ENCODE measurements around the gene RBMS3.

The RBMS3 gene

GRCh38 chr3:29532473-29532872 lies 251.6 kb downstream of the RBMS3 start:
- no peak for DNase-seq

DNA sequence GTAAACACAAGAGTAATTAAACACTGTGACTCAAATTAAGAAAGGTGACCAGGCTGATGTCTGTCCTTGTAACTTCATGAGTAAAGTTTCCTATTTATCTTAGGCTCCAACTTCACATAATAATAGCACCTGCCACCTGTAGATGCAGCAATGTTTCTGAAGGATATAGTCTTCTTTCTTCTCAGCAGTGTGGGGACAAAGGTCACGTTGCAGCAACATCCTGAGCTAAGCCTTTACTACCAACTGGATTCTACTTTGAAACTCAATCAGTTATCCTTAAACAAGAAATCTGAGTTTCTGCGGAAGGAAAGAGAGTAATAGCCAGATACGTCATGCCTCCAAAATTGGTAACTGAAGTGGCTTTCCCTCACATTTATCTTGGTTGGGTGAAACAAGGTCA lies 253.1 kb downstream of the RBMS3 start:
- no peak for DNase-seq

GRCh38 chr3:29536016-29536758 lies 255.3 kb downstream of the RBMS3 start:
- no peak for DNase-seq

- DNase-seq = no peak
These were observed 257.2 kb downstream of the RBMS3 start for GRCh38 chr3:29537889-29538609.

DNA sequence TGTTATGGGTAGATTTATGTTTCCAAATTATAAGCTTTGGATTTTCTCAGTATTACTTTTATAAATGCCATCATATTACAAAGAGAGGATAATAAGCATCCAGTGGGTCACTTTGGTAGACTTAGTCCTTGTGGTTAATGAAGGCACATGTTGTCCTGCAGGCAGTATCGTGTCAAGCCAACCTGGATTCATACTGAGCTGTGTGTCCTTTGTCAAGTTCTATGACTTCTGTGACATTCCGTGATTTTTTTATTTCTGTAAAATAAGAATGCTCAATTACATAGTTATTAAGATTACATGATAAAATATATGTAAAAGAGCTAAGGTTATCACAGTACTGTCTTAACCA lies 257.7 kb downstream of the RBMS3 start:
- DNase-seq = no peak

GRCh38 chr3:29540544-29540943 lies 259.7 kb downstream of the RBMS3 start:
- DNase-seq = no peak

GRCh38 chr3:29544701-29545363 lies 264.0 kb downstream of the RBMS3 start:
- DNase-seq = no peak

- no peak for DNase-seq
These were observed 264.7 kb downstream of the RBMS3 start for GRCh38 chr3:29545615-29546014.

DNA sequence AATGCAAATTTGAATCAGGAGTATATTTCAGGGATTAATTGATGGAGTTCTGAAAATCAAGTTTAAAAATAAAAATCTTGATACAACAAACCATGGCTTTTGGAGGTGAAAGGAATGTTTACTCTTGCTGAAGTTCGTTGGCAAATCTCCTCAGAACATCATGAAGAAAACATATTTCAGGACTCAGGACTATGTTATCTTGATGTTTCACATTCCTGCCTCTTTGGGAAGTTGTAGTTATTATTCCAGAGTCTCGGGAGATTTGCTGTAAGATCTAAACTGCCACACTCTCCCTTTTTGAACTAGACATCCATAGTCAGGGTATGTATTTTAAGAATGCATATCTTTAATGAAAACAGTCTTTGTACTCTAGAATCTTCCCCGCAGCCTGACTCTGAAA lies 271.2 kb downstream of the RBMS3 start:
- DNase-seq = no peak

GRCh38 chr3:29554566-29554965 lies 273.7 kb downstream of the RBMS3 start:
- no peak for DNase-seq

GRCh38 chr3:29555590-29555989 lies 274.7 kb downstream of the RBMS3 start:
- no peak for DNase-seq

GRCh38 chr3:29557186-29557585 lies 276.3 kb downstream of the RBMS3 start:
- DNase-seq = no peak

DNA sequence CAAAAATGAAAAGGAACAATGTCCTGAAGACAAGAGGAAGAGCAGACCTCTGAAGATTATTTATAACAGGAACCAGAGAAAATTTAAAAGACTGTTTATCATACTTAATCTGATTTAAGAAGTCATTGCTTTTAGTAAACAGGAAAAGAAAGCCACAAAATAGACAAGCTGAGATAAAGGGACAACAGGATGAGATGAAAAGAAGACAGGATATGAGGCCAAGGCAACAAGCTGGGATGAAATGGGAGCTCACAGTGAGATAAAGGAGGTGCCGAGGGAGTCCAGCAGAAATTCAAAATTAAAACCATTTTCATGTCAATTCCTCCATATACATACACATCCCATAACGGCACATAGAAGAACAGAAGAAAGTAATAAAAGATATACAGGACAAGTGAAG lies 277.0 kb downstream of the RBMS3 start:
- DNase-seq = no peak

GRCh38 chr3:29559741-29560465 lies 279.0 kb downstream of the RBMS3 start:
- no peak for DNase-seq

DNA sequence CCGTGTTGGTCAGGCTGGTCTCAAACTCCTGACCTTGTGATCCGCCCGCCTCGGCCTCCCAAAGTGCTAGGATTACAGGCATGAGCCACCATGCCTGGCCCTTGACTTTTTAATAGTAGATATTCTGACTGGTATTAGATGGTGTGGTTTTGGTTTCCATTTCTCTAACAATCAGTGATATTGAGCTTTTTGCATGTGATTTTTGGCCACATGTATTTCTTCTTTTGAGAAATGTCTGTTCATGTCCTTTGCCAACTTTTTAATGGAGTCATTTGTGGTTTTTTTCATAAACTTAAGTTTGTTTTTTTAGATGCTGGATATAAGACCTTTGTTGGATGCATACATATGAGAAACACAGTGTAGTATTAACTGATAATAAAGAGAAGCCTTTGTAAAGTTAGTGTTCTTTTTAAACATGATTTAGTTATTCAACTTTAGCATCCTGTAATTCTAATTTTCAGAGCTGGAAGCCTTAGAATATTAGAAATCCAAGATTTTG lies 280.8 kb downstream of the RBMS3 start:
- no peak for DNase-seq

DNA sequence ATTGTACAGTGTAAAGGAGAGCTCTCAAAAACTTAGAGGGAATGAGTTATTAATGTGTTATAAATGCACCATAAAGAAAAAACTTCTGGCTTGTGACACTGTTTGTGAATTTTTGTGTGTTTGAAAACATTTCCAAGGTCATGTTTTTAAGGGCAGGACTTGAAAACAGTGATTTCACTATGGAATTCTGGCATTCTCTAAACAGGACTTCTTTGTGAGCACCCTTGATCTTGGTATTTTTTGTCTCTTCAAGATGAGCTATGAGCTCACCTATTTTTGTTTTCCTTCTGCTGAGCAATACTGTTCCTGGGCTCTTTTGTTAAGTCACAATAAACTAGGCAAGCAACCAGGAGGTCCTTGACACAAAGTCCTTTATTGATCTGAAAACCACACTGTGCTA lies 284.4 kb downstream of the RBMS3 start:
- no peak for DNase-seq

- no peak for DNase-seq
These were observed 286.6 kb downstream of the RBMS3 start for GRCh38 chr3:29567501-29567900.

DNA sequence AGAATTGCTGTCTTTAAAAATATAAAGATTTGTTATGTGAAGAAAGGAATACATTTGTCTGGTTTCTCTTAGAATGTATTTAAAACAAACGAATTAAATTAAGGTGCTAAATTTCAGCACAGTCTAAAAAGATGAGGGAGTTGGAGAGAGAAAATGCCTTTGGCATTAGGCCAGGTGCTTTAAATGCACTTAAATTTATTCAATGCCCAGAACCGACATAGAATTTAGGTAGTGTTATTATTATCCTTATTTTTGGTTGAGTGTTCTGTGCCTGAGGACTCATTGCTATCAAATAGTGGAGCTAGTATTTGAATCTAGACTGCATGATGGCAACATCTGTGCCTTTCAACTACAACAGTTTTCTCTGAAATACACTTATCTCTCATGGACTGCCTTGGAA lies 287.5 kb downstream of the RBMS3 start:
- no peak for DNase-seq

DNA sequence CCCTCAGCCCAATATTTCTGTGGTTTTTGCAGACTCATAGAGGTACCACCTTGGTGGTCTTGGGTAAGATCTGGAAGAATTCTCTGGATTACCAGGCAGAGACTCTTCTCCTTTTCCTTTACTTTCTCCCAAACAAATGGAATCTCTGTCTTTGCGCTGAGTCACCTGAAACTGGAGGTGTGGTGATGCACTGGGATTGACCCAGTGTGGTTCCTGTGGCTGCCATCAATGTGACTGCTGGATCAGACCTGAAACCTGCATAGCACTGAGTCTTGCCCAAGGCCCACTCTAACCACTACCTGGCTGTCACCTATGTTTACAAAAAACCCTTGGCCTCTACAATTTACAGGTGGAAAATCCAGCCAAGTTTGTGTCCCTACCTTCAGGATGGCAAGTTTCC lies 295.3 kb downstream of the RBMS3 start:
- no peak for DNase-seq

GRCh38 chr3:29576675-29577074 lies 295.8 kb downstream of the RBMS3 start:
- no peak for DNase-seq

GRCh38 chr3:29577250-29577649 lies 296.4 kb downstream of the RBMS3 start:
- DNase-seq = no peak

DNA sequence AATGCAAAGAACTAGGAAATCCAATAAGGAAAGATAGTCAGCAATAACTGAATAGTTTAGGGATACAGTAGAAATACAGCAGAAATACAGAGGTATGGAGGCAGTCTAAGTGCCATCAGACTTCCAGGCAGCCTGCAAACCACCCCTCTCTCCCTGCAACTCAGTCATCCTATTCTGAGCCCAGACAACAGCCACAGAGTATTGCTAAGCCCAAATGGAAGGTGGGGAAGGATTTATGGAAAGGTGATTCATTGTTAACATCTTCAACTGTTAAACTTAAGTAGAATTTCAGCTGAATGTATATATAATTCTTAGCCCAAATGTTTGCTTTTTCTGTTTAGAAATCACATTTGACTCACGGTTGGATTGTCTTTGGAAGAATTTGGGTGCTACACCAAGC lies 300.4 kb downstream of the RBMS3 start:
- no peak for DNase-seq

GRCh38 chr3:29582273-29582672 lies 301.4 kb downstream of the RBMS3 start:
- peak; percentile 2 for DNase-seq

All from right kidney (tissue), 1 donor.